HG03439 (cell line): Measurements from ENCODE around the gene ALDH2.
"Not testable (repeated sequence)": the region's sequence is repeated elsewhere in the genome, so short reads cannot be mapped to it uniquely, and the experiment has no call there.

Source experiments
- ATAC-seq: cut with Tn5 transposase; IDR thresholded peaks from one replicate; pipeline ENCODE4 v1.9.1; 2021; ENCODE audit warnings: mild to moderate bottlenecking, moderate library complexity; ENCODE audit not compliant: unreplicated experiment

Gene ALDH2

GRCh38 chr12:111825509-111825908, 58.8 kb downstream of the ALDH2 start:
- no peak for ATAC-seq

DNA sequence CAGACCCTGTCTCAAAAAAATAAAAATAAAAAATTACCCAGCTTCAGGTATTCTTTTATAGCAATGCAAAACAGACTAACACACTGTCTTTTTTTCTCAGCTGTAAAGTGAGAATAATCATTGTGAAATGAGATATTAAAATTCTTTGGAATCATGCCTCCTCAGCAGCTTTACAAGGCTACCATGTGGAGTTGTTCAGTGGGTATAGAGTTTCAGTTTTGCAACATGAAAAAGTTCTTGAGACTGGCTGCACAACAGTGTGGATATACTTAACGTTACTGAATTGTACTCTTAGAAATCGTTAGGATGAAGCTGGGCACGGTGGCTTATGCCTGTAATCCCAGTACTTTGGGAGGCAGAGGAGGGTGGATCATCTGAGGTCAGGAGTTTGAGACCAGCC, 59.6 kb downstream of the ALDH2 start:
- no peak for ATAC-seq

GRCh38 chr12:111826992-111827391, 60.3 kb downstream of the ALDH2 start:
- no peak for ATAC-seq

- no peak for ATAC-seq
Measured at GRCh38 chr12:111827907-111828306, 61.2 kb downstream of the ALDH2 start.

GRCh38 chr12:111828338-111828979, 61.7 kb downstream of the ALDH2 start:
- no peak for ATAC-seq

DNA sequence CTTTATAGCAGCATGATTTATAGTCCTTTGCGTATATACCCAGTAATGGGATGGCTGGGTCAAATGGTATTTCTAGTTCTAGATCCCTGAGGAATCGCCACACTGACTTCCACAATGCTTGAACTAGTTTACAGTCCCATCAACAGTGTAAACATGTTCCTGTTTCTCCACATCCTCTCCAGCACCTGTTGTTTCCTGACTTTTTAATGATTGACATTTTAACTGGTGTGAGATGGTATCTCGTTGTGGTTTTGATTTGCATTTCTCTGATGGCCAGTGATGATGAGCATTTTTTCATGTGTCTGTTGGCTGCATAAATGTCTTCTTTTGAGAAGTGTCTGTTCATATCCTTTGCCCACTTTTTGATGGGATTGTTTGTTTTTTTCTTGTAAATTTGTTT, 62.9 kb downstream of the ALDH2 start:
- ATAC-seq = not testable (repeated sequence)

GRCh38 chr12:111834740-111835386, 68.1 kb downstream of the ALDH2 start:
- not testable (repeated sequence) for ATAC-seq

GRCh38 chr12:111835531-111836181, 68.9 kb downstream of the ALDH2 start:
- not testable (repeated sequence) for ATAC-seq

GRCh38 chr12:111838353-111838752, 71.6 kb downstream of the ALDH2 start:
- no peak for ATAC-seq

DNA sequence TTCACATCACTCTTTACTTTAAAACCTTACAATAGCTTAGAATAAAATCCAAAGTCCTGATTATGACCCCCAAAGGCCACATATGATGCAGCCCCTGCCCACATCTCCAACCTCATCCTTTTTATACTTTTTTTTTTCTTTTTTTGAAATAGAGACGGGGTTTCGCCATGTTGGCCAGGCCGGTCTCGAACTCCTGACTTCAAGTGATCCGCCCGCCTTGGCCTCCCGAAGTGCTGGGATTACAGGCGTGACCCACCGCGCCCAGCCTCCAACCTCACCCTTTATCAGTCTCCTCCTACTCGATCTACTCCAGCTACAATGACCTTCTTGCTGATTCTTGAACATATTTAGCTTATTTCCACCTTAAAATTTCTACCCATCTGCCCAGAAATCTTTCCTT, 74.1 kb downstream of the ALDH2 start:
- ATAC-seq = no peak

- ATAC-seq = no peak
Measured at GRCh38 chr12:111841236-111841749, 74.6 kb downstream of the ALDH2 start.

DNA sequence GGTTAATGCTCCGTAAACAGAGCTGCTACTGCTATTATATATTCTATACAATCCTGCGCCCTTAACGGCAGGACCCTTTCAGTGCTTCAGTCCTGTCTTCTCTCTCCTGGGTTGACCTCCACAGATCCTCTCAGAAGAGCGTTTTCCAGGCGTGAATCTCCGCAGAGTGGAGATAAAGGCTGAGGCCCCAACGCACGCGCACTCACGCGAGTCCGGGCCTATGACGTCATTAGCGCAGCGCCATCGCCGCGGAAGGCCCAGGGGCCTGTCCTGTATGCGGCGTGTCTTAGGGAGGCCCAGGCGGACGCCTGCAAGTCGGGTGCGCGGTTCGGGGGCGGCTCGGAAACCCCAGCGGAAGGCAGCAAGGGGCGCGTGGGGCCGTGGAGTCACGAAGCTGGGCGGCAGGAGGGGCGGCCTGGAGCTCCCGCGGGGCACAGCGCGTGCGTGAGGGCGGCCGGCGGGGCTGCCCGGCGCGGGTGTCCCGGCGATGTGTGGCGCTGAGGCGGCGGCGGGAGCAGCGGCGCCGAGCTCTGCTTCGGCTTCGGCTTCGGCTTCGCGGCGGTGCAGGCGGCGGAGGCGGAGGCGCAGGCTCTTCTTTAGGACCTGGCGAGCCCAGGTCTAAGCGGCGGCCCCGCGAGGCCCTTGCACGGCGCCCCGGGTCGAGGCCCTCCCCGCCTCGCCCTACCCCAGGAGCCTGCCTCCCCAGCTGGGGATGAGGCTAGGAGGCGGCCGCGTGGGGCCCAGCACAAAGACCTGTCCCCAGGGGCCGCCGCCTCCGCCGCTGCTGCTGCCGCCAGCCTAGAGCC, 75.2 kb downstream of the ALDH2 start, which contains the start of gene MAPKAPK5:
TSS of gene MAPKAPK5 (plus strand) at position 479 of the 806 bp plus-strand sequence. CDS start 506 bp downstream, outside the sequence.
- ATAC-seq = peak; percentile 89

GRCh38 chr12:111842556-111843396, 76.0 kb downstream of the ALDH2 start:
- peak; percentile 24 for ATAC-seq

DNA sequence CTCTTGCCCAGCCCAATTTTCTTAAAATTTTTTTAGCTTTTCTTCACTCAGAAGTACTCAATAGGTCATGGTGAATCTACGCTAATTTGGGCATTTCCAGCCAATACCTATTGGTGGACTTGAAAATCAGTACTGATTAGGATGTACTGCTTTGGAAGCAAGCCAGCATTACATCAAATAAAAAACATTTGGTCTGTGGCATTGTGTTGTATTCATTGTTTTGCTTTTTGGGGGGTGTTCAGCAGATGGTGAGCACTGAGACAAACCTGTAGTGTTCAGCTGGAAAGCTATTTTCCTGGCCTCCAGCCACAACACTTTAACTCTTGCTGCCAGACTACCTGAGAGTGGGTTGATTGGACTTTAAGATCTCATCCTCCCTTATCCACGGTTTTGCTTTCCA, 79.3 kb downstream of the ALDH2 start:
- ATAC-seq = no peak

GRCh38 chr12:111850526-111850925, 83.8 kb downstream of the ALDH2 start:
- no peak for ATAC-seq

- no peak for ATAC-seq
Measured at GRCh38 chr12:111858186-111858585, 91.5 kb downstream of the ALDH2 start.

DNA sequence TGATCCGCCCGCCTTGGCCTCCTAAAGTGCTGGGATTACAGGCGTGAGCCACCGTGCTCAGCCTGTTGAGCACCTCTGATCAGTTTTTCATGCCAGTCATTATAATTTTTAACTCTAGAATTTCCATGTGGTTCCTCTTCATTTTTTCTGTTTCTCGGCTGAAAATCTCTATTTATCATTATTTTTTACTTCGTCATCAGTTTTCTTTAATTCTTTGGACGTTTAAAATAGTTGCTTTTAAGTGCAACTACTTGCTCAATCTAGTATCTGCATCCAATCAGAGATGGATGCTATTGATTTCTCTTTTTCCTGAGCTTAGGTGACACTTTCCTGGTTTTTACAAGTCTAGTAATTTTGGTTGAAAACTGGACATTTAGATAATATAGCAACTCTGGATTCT, 92.0 kb downstream of the ALDH2 start:
- no peak for ATAC-seq

- ATAC-seq = no peak
Measured at GRCh38 chr12:111864913-111865312, 98.2 kb downstream of the ALDH2 start.
